Cardiac fibroblast (primary cell): ENCODE measurements around the gene PEX16.

ENCODE experiments used
- DNase-seq, 2 donors: peaks; one replicate each; pipeline versions ENCODE4 v3.0.0 to v3.0.0-alpha.2; 2010; ENCODE audit warnings: low read depth in 2 of 2
- H3K4me3 ChIP-seq, 2 donors: replicated peaks in 1 of 2; 1 replicate in 1 of 2; 2 replicates in 1 of 2; pipeline ENCODE4 v1.5.1; 2011; ENCODE audit warnings: low read depth in 2 of 2, low read length in 2 of 2, mild to moderate bottlenecking in 2 of 2, moderate library complexity in 1 of 2
- CTCF ChIP-seq: IDR thresholded peaks from one replicate; pipeline ENCODE4 v1.5.1; 2011; ENCODE audit warnings: low read depth, mild to moderate bottlenecking, low read length, inconsistent platforms

PEX16 gene

GRCh38 chr11:45877845-45878244 is 39.8 kb downstream of the PEX16 start:
- TF ChIP-seq CTCF = no peak
- no peak overlapping the region for H3K4me3 ChIP-seq
- no peak for DNase-seq

- H3K4me3 ChIP-seq = no peak overlapping the region
- no peak for DNase-seq
- no peak for TF ChIP-seq CTCF
Measured at GRCh38 chr11:45877221-45877620, 40.5 kb downstream of the PEX16 start.

DNA sequence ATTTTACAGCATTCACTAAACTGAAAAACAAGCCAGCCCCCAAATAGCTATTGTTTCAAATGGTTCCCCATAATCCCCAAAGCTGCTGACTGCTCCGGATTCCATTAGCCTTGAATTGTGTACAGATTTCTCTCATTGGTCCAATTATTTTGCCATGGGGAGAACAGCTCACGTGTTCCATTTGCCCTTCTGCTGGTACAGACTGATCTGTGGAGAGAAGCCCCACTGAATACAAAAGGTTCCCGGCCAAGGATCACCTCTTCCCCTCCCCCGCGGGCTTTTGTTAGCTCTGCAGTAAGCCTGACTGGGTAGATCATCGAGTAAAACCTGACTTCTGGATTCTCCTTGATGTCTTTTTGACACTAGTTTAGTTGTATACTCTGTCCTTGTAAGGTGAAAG is 41.3 kb downstream of the PEX16 start:
- no peak overlapping the region for H3K4me3 ChIP-seq
- DNase-seq = no peak
- no peak for TF ChIP-seq CTCF

DNA sequence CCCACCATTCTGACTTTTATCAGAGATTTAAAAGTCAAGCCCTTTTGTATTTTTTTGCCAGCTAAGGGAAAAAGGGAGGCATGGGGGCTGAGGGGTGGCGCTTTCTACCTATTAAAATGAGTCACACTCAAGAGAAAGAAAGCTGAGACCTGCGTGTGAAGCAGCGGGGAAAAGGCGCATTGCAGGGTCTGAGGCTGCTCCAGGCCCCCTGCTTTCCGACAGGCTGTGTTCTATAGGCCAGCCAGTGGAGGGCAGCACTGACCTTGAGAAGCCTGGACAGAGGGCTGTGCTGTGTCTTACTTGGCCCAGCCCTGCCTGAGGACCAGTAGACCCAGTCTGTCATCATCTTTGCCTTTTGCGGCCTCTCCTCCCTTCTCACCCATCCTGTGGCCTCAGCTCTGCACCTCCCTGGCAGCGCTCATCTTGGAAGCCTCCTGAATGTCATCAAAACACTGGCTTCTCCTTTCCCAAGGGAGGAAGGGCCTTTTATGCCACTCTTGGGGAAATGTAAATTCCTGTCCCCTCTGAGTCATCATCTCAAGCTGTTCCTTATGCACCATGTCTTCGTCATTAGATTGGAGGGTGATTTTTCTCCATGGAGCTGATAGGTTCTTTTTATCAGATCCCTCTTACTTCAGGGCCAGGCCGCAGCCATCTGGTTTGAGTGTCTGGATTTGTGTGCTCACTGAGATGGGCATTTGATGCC is 44.9 kb downstream of the PEX16 start:
- DNase-seq = peak; percentile 80 to 84
- TF ChIP-seq CTCF = peak; percentile 86
- H3K4me3 ChIP-seq = no peak overlapping the region

DNA sequence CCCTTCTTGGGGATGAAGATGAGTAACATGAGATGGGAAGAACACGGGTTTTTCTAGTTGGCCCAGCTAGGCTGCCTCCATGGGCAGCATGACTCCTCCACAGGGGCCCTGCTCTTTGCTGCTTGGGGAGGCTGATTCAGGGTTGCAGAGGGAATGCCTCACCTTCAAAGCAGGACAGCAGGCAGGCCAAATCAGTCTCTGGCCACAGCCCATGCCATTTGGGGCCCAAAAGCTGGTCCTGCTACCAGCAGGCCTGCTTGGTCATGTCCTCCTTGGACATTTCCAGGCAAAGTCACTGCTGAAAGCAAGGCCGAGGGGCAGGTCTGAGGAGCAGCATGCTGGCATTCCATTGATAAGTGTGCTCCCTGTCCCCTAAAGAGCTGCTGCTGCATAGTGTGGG is 46.0 kb downstream of the PEX16 start:
- H3K4me3 ChIP-seq = no peak overlapping the region
- no peak for TF ChIP-seq CTCF
- no peak for DNase-seq

GRCh38 chr11:45870706-45871105 is 47.0 kb downstream of the PEX16 start:
- no peak overlapping the region for H3K4me3 ChIP-seq
- no peak for TF ChIP-seq CTCF
- DNase-seq = no peak

DNA sequence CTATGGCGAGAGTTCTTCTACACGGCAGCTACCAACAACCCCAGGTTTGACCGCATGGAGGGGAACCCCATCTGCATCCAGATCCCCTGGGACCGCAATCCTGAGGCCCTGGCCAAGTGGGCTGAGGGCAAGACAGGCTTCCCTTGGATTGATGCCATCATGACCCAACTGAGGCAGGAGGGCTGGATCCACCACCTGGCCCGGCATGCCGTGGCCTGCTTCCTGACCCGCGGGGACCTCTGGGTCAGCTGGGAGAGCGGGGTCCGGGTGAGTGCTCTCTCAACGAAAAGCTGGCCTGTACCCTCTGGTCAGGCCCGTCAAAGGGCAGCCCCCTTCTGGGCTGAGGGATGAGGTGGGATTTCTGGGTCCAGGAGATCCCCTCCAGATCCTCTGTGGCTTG is 48.1 kb downstream of the PEX16 start:
- DNase-seq = no peak
- no peak overlapping the region for H3K4me3 ChIP-seq
- no peak for TF ChIP-seq CTCF
